ENCODE results near the gene UGT2A3.

The UGT2A3 gene

DNA sequence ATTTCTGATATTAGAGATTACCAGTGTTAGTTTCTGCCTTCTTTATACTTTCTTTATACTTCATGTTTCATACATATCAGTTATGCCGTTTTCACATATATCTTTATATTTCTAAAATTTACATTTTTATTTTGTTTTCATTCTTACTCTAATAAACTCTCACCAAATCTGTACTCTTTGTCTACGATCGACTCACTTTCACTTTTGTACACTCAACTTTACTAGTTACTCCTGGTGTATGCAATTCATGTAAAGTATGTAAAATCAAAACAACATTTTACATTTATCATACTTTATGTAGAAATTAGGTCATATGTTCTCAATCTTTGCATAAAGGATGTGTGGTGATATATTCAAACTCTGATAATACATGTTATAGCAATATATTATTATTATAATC lies 59.9 kb downstream of the UGT2A3 start:
- TF ChIP-seq TAF1 (IDR thresholded peaks at IDR 0.05; ENCODE audit: low read depth), result no peak
- no peak for TF ChIP-seq CEBPB (IDR thresholded peaks at IDR 0.05)
- TF ChIP-seq EGR1 (IDR thresholded peaks at IDR 0.05), result no peak
- TF ChIP-seq EP300 (IDR thresholded peaks at IDR 0.05; ENCODE audit: borderline replicate concordance), result no peak
- TF ChIP-seq ZBTB7A (IDR thresholded peaks at IDR 0.05; ENCODE audit: low read depth), result no peak
- TF ChIP-seq RAD21 (IDR thresholded peaks at IDR 0.05; ENCODE audit: low read depth), result no peak
- no peak for TF ChIP-seq CREB1 (IDR thresholded peaks at IDR 0.05; ENCODE audit: low read depth)
- TF ChIP-seq, protein P1, sequence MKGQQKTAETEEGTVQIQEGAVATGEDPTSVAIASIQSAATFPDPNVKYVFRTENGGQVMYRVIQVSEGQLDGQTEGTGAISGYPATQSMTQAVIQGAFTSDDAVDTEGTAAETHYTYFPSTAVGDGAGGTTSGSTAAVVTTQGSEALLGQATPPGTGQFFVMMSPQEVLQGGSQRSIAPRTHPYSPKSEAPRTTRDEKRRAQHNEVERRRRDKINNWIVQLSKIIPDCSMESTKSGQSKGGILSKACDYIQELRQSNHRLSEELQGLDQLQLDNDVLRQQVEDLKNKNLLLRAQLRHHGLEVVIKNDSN (IDR thresholded peaks at IDR 0.05), result no peak
- TF ChIP-seq TCF12 (IDR thresholded peaks at IDR 0.05; ENCODE audit: low read depth), result no peak
- TF ChIP-seq TEAD4 (IDR thresholded peaks at IDR 0.05), result no peak
- TF ChIP-seq, protein P2, sequence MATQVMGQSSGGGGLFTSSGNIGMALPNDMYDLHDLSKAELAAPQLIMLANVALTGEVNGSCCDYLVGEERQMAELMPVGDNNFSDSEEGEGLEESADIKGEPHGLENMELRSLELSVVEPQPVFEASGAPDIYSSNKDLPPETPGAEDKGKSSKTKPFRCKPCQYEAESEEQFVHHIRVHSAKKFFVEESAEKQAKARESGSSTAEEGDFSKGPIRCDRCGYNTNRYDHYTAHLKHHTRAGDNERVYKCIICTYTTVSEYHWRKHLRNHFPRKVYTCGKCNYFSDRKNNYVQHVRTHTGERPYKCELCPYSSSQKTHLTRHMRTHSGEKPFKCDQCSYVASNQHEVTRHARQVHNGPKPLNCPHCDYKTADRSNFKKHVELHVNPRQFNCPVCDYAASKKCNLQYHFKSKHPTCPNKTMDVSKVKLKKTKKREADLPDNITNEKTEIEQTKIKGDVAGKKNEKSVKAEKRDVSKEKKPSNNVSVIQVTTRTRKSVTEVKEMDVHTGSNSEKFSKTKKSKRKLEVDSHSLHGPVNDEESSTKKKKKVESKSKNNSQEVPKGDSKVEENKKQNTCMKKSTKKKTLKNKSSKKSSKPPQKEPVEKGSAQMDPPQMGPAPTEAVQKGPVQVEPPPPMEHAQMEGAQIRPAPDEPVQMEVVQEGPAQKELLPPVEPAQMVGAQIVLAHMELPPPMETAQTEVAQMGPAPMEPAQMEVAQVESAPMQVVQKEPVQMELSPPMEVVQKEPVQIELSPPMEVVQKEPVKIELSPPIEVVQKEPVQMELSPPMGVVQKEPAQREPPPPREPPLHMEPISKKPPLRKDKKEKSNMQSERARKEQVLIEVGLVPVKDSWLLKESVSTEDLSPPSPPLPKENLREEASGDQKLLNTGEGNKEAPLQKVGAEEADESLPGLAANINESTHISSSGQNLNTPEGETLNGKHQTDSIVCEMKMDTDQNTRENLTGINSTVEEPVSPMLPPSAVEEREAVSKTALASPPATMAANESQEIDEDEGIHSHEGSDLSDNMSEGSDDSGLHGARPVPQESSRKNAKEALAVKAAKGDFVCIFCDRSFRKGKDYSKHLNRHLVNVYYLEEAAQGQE (IDR thresholded peaks at IDR 0.05; ENCODE audit: low read depth), result no peak
- TF ChIP-seq, protein P3, sequence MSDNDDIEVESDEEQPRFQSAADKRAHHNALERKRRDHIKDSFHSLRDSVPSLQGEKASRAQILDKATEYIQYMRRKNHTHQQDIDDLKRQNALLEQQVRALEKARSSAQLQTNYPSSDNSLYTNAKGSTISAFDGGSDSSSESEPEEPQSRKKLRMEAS (IDR thresholded peaks at IDR 0.05), result no peak
- TF ChIP-seq NFIC (IDR thresholded peaks at IDR 0.05), result no peak
- TF ChIP-seq YY1 (IDR thresholded peaks at IDR 0.05; ENCODE audit: low read depth), result no peak
- TF ChIP-seq FOXM1 (IDR thresholded peaks at IDR 0.05; ENCODE audit: borderline replicate concordance, low read depth), result no peak

- TF ChIP-seq, protein P2 (IDR thresholded peaks at IDR 0.05; ENCODE audit: low read depth), result no peak
- TF ChIP-seq TAF1 (IDR thresholded peaks at IDR 0.05; ENCODE audit: low read depth), result no peak
- no peak for TF ChIP-seq NFIC (IDR thresholded peaks at IDR 0.05)
- no peak for TF ChIP-seq EP300 (IDR thresholded peaks at IDR 0.05; ENCODE audit: borderline replicate concordance)
- TF ChIP-seq, protein P1 (IDR thresholded peaks at IDR 0.05), result no peak
- no peak for TF ChIP-seq TCF12 (IDR thresholded peaks at IDR 0.05; ENCODE audit: low read depth)
- TF ChIP-seq EGR1 (IDR thresholded peaks at IDR 0.05), result no peak
- TF ChIP-seq TEAD4 (IDR thresholded peaks at IDR 0.05), result no peak
- no peak for TF ChIP-seq FOXM1 (IDR thresholded peaks at IDR 0.05; ENCODE audit: borderline replicate concordance, low read depth)
- no peak for TF ChIP-seq CREB1 (IDR thresholded peaks at IDR 0.05; ENCODE audit: low read depth)
- TF ChIP-seq, protein P3 (IDR thresholded peaks at IDR 0.05), result no peak
- no peak for TF ChIP-seq CEBPB (IDR thresholded peaks at IDR 0.05)
- no peak for TF ChIP-seq ZBTB7A (IDR thresholded peaks at IDR 0.05; ENCODE audit: low read depth)
- no peak for TF ChIP-seq RAD21 (IDR thresholded peaks at IDR 0.05; ENCODE audit: low read depth)
- TF ChIP-seq YY1 (IDR thresholded peaks at IDR 0.05; ENCODE audit: low read depth), result no peak
These were observed 66.1 kb downstream of the UGT2A3 start for GRCh38 chr4:68885545-68885944.

DNA sequence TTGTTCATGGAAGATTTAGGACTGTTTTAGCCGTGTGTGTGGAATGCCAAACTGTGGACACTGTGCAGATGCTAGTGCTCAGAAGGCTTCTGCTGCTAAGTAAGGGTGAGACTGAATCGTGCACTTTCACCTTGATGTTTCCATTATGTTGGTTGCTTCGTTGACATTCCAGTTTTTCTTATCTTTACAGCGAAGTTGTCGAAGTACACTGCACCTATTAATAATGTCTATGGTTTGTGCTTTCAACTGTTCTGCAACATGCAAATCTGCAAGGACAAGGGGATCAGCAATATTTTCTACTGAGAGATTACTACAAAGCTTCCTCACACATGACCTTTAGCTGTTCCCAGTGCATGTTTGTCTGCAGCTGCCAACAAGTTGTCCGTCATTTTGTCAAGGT lies 67.7 kb downstream of the UGT2A3 start:
- no peak for TF ChIP-seq TAF1 (IDR thresholded peaks at IDR 0.05; ENCODE audit: low read depth)

Data from Ishikawa (cell line).